ENCODE results near the gene LMO2.

Gene LMO2

GRCh38 chr11:33884601-33885000, 7.3 kb downstream of the LMO2 start:
- no peak for TF ChIP-seq CTCF (IDR thresholded peaks at IDR 0.05)
- Histone ChIP-seq H3K27ac (no peak overlapping the region), H3K9me3 (no peaks in the 10 kb centered on the region), H3K36me3 (no peaks in the 10 kb centered on the region), H3K4me3 (no peak overlapping the region), H3K27me3 (peaks cover 0 to 2% of the 10 kb centered on the region in 2 donors), H3K4me1 (no peaks in the 10 kb centered on the region)
- no peak for DNase-seq
- intact Hi-C loops (cut with DNase I; ENCODE audit: low total_unique reads) = no loop called here

GRCh38 chr11:33884035-33884434, 7.8 kb downstream of the LMO2 start:
- Histone ChIP-seq H3K27me3 (peaks cover 0 to 2% of the 10 kb centered on the region in 2 donors), H3K4me3 (no peak overlapping the region), H3K36me3 (no peaks in the 10 kb centered on the region), H3K4me1 (no peaks in the 10 kb centered on the region), H3K9me3 (no peaks in the 10 kb centered on the region), H3K27ac (no peak overlapping the region)
- TF ChIP-seq CTCF (IDR thresholded peaks at IDR 0.05) = no peak
- intact Hi-C loops (cut with DNase I; ENCODE audit: low total_unique reads) = no loop called here
- DNase-seq = no peak

GRCh38 chr11:33881651-33882503, 10.0 kb downstream of the LMO2 start:
- intact Hi-C loops (cut with DNase I; ENCODE audit: low total_unique reads) = no loop called here
- H3K27me3 ChIP-seq = no peaks in the 10 kb centered on the region
- no peak for DNase-seq
- no peak overlapping the region for H3K4me3 ChIP-seq
- no peak for TF ChIP-seq CTCF (IDR thresholded peaks at IDR 0.05)
- no peaks in the 10 kb centered on the region for H3K4me1 ChIP-seq
- H3K36me3 ChIP-seq = no peaks in the 10 kb centered on the region
- no peak overlapping the region for H3K27ac ChIP-seq
- no peaks in the 10 kb centered on the region for H3K9me3 ChIP-seq

GRCh38 chr11:33880979-33881378, 10.9 kb downstream of the LMO2 start:
- H3K36me3 ChIP-seq = no peaks in the 10 kb centered on the region
- intact Hi-C loops (cut with DNase I; ENCODE audit: low total_unique reads) = no loop called here

GRCh38 chr11:33879375-33879774, 12.5 kb downstream of the LMO2 start:
- no peaks in the 10 kb centered on the region for H3K4me1 ChIP-seq
- no peaks in the 10 kb centered on the region for H3K36me3 ChIP-seq
- TF ChIP-seq CTCF (IDR thresholded peaks at IDR 0.05) = no peak
- no peaks in the 10 kb centered on the region for H3K9me3 ChIP-seq
- no peak overlapping the region for H3K4me3 ChIP-seq
- no peak overlapping the region for H3K27ac ChIP-seq
- intact Hi-C loops (cut with DNase I; ENCODE audit: low total_unique reads) = no loop called here
- peaks cover 0 to 7% of the 10 kb centered on the region in 2 donors for H3K27me3 ChIP-seq
- DNase-seq = no peak

More at GRCh38 chr11:33880979-33881378, 10.9 kb downstream of the LMO2 start:
- H3K27ac ChIP-seq = no peak overlapping the region
- no peaks in the 10 kb centered on the region for H3K27me3 ChIP-seq
- H3K9me3 ChIP-seq = no peaks in the 10 kb centered on the region
- no peaks in the 10 kb centered on the region for H3K4me1 ChIP-seq
- no peak overlapping the region for H3K4me3 ChIP-seq
- TF ChIP-seq CTCF (IDR thresholded peaks at IDR 0.05) = no peak
- no peak for DNase-seq

Data from tibial artery (tissue), 4 donors.